Fibroblast of lung (primary cell): ENCODE measurements around the gene DYNLT4. TPM values are rescaled to one million over a fixed set of nuclear protein-coding genes. Genes with fewer than 3 reads are reported as not detected.
"Not testable (repeated sequence)": the region's sequence is repeated elsewhere in the genome, so short reads cannot be mapped to it uniquely, and the experiment has no call there.

ENCODE experiments used
- DNase-seq, 2 donors: peaks; one replicate each; pipeline versions ENCODE4 v3.0.0 to v3.0.0-alpha.2; 2010; ENCODE audit warnings: low read depth in 2 of 2
- H2AFZ ChIP-seq: 2 replicates; pipeline ENCODE4 v1.5.1; 2012; ENCODE audit warnings: low read length, control low read depth, inconsistent platforms
- H3K27ac ChIP-seq: 2 replicates; pipeline ENCODE4 v1.5.1; 2011; ENCODE audit warnings: low read length, control low read depth; ENCODE audit not compliant: insufficient read depth
- H3K27me3 ChIP-seq: 2 replicates; pipeline ENCODE4 v1.5.1; 2011; ENCODE audit warnings: mild to moderate bottlenecking, low read length; ENCODE audit not compliant: control insufficient read depth, insufficient read depth
- H3K36me3 ChIP-seq: 2 replicates; pipeline ENCODE4 v1.5.1; 2011; ENCODE audit warnings: low read length; ENCODE audit not compliant: control insufficient read depth, insufficient read depth
- H3K4me1 ChIP-seq: 2 replicates; pipeline ENCODE4 v1.5.1; 2011; ENCODE audit warnings: low read length; ENCODE audit not compliant: control insufficient read depth, insufficient read depth; ENCODE audit errors: extremely low read depth
- H3K4me2 ChIP-seq: 2 replicates; pipeline ENCODE4 v1.5.1; 2011; ENCODE audit warnings: low read length, control low read depth; ENCODE audit not compliant: insufficient read depth; ENCODE audit errors: extremely low read depth
- H3K4me3 ChIP-seq, 4 experiments: fragments of 200-600 bp in 1 of 4; sonication (generic) in 1 of 4; replicated peaks in 1 of 4; 2 replicates each; pipeline ENCODE4 v1.5.1; 2011 to 2016; ENCODE audit warnings: low read length in 4 of 4, low read depth in 3 of 4, mild to moderate bottlenecking in 3 of 4, control low read depth in 2 of 4, inconsistent platforms in 1 of 4, mixed read lengths in 1 of 4; ENCODE audit not compliant: insufficient read depth in 1 of 4; ENCODE audit errors: control extremely low read depth in 1 of 4
- H3K79me2 ChIP-seq: 2 replicates; pipeline ENCODE4 v1.5.1; 2012; ENCODE audit warnings: mild to moderate bottlenecking, low read length, inconsistent platforms; ENCODE audit not compliant: control insufficient read depth, insufficient read depth
- H3K9ac ChIP-seq: 2 replicates; pipeline ENCODE4 v1.5.1; 2011; ENCODE audit warnings: mild to moderate bottlenecking, low read length, control low read depth; ENCODE audit not compliant: insufficient read depth
- H3K9me3 ChIP-seq: 2 replicates; pipeline ENCODE4 v1.5.1; 2012; ENCODE audit warnings: low read depth, low read length; ENCODE audit not compliant: control insufficient read depth, insufficient read depth
- H4K20me1 ChIP-seq: 2 replicates; pipeline ENCODE4 v1.5.1; 2011; ENCODE audit warnings: low read length; ENCODE audit not compliant: control insufficient read depth, insufficient read depth; ENCODE audit errors: extremely low read depth
- CTCF ChIP-seq, 2 donors: IDR thresholded peaks in 1 of 2; conservative IDR thresholded peaks in 1 of 2; 1 replicate in 1 of 2; 2 replicates in 1 of 2; pipeline ENCODE4 v1.5.1; 2011 to 2012; ENCODE audit warnings: low read length in 2 of 2, control low read depth in 1 of 2, inconsistent platforms in 1 of 2, low read depth in 1 of 2, mild to moderate bottlenecking in 1 of 2
- EZH2 ChIP-seq: IDR thresholded peaks from 2 replicates; pipeline ENCODE4 v1.5.1; 2012; ENCODE audit warnings: low read length, control low read depth, mild to moderate bottlenecking; ENCODE audit errors: missing control alignments
- polyA plus RNA-seq, 2 donors: library from polyadenylated mRNA; depleted of rRNA in 1 of 2; stranded (reverse) in 1 of 2; unstranded in 1 of 2; fragments of >200 nt; gene quantifications; 2 replicates each; pipeline ENCODE4 v1.2.1, GENCODE V29; 2011 to 2012; ENCODE audit warnings: missing spikeins in 1 of 2
- total RNA-seq: library from RNA; depleted of rRNA; stranded (reverse); fragments of >200 nt; gene quantifications from 2 replicates; pipeline ENCODE4 v1.2.1, GENCODE V29; 2014

DYNLT4 gene
- total and polyA plus RNA-seq, 2 donors (not counting 1 experiment from before 2014, with no cell fraction given): 0.66 TPM; not detected in 1

- Histone ChIP-seq H3K9me3 (no peaks in the 10 kb centered on the region), H4K20me1 (no peaks in the 10 kb centered on the region), H3K36me3 (no peaks in the 10 kb centered on the region), H3K4me2 (no peak overlapping the region), H2AFZ (no peak overlapping the region), H3K27me3 (no peaks in the 10 kb centered on the region), H3K4me3 (no peak overlapping the region), H3K4me1 (no peaks in the 10 kb centered on the region), H3K9ac (no peak overlapping the region), H3K79me2 (no peaks in the 10 kb centered on the region), H3K27ac (no peak overlapping the region)
- DNase-seq: no peak
- no peak for TF ChIP-seq CTCF (conservative IDR thresholded peaks at IDR 0.05 in 1 of 2, IDR thresholded peaks at IDR 0.05 in 1 of 2; ENCODE audit: low read depth in 1 of 2, low read length in 2 of 2)
Observed at GRCh38 chr1:44826375-44827196, 19.4 kb upstream of the DYNLT4 start.

- not testable (repeated sequence) for H3K27ac ChIP-seq, H2AFZ ChIP-seq, H3K9ac ChIP-seq, H4K20me1 ChIP-seq, H3K9me3 ChIP-seq, H3K79me2 ChIP-seq, H3K4me1 ChIP-seq, H3K4me2 ChIP-seq, H3K36me3 ChIP-seq, H3K27me3 ChIP-seq, H3K4me3 ChIP-seq, DNase-seq
Observed at GRCh38 chr1:44824392-44824791, 17.2 kb upstream of the DYNLT4 start.

GRCh38 chr1:44822981-44823451, 15.9 kb upstream of the DYNLT4 start:
- Histone ChIP-seq H3K9me3 (no peaks in the 10 kb centered on the region), H4K20me1 (no peaks in the 10 kb centered on the region), H3K4me1 (peaks cover 2% of the 10 kb centered on the region), H3K4me3 (no peak overlapping the region), H3K4me2 (no peak overlapping the region), H2AFZ (no peak overlapping the region), H3K36me3 (no peaks in the 10 kb centered on the region), H3K79me2 (no peaks in the 10 kb centered on the region), H3K27me3 (no peaks in the 10 kb centered on the region), H3K9ac (no peak overlapping the region), H3K27ac (no peak overlapping the region)
- TF ChIP-seq EZH2 (no peak), CTCF (conservative IDR thresholded peaks at IDR 0.05 in 1 of 2, IDR thresholded peaks at IDR 0.05 in 1 of 2; ENCODE audit: low read depth in 1 of 2, low read length in 2 of 2) (no peak)
- no peak for DNase-seq
